Prostate gland (tissue), 2 donors: ENCODE measurements around the gene FBXW8.

ENCODE experiments used
- POLR2AphosphoS5 ChIP-seq: sonication (generic); formaldehyde crosslinking; IDR thresholded peaks from one replicate; pipeline ENCODE4 v1.6.1; 2017; ENCODE audit warnings: antibody characterized with exemption
- TF ChIP-seq, protein P1 (sequence below), 4 experiments: fragments of 200-600 bp in 2 of 4; fragments of 450-650 bp in 2 of 4; sonication (generic) in 2 of 4; IDR thresholded peaks; 1 replicate in 3 of 4; 2 replicates in 1 of 4; pipeline ENCODE4 v1.5.1; 2016 to 2019; ENCODE audit warnings: antibody characterized with exemption in 4 of 4, mild to moderate bottlenecking in 2 of 4, moderate library complexity in 2 of 4

DNA sequence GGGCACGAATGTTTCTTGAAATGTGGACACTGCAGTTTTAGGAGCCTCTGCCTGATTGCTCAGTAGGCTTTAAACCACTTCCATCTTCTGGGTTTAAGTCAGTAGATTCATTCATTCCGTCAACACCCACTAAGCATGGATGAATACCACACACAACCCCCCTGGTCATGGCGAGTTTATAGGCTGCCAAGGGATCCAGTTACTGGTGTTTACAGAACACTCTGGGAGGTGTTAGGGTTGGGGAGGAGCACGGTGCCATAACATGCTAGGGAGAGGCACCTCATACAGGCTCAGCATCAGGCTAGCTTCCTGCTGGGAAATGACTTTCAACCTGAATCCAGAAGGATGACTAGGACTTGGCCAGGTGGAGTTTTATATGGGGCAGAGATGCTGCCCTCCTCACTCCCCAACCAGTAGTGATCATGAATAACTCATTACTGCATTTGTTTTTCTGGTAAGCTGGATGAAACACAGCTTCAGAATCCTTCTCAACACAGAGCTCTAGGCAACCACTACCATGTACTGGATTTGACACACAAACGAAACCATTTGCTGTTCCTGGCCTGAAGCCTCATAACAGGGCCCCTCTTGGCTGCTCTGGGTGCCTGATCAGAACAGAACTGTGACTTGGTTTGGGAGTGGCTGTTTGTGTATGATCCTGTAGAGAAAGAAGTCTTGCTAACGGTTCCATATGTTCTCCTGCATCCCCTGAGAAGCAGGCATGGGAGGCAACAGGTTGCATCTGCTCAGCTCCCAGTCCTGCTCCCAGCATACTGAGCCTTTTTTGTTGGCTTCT is 47.9 kb downstream of the FBXW8 start:
- TF ChIP-seq, protein P1, sequence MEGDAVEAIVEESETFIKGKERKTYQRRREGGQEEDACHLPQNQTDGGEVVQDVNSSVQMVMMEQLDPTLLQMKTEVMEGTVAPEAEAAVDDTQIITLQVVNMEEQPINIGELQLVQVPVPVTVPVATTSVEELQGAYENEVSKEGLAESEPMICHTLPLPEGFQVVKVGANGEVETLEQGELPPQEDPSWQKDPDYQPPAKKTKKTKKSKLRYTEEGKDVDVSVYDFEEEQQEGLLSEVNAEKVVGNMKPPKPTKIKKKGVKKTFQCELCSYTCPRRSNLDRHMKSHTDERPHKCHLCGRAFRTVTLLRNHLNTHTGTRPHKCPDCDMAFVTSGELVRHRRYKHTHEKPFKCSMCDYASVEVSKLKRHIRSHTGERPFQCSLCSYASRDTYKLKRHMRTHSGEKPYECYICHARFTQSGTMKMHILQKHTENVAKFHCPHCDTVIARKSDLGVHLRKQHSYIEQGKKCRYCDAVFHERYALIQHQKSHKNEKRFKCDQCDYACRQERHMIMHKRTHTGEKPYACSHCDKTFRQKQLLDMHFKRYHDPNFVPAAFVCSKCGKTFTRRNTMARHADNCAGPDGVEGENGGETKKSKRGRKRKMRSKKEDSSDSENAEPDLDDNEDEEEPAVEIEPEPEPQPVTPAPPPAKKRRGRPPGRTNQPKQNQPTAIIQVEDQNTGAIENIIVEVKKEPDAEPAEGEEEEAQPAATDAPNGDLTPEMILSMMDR (IDR thresholded peaks at IDR 0.05), result no peak
- no peak for TF ChIP-seq POLR2AphosphoS5
